ENCODE data around the gene SPTSSB.

DNA sequence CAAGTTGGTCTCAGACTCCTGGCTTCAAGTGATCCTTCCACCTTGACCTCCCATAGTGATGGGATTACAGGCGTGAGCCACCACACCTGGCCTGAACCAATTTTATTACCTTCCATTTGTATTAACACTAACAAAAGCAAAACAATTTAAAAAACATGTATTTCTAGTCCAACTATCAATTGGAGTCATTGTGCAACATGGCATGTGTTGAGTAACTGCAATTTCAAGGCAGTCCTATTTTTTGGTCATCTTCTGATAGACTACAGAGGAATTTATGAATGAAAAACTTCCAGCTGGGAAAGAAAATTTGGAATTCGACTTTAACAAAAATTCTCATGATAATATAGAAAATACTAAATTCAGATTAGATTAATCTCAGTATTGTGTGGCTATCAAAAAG, 16.8 kb downstream of the SPTSSB start:
- TF ChIP-seq, protein P1, sequence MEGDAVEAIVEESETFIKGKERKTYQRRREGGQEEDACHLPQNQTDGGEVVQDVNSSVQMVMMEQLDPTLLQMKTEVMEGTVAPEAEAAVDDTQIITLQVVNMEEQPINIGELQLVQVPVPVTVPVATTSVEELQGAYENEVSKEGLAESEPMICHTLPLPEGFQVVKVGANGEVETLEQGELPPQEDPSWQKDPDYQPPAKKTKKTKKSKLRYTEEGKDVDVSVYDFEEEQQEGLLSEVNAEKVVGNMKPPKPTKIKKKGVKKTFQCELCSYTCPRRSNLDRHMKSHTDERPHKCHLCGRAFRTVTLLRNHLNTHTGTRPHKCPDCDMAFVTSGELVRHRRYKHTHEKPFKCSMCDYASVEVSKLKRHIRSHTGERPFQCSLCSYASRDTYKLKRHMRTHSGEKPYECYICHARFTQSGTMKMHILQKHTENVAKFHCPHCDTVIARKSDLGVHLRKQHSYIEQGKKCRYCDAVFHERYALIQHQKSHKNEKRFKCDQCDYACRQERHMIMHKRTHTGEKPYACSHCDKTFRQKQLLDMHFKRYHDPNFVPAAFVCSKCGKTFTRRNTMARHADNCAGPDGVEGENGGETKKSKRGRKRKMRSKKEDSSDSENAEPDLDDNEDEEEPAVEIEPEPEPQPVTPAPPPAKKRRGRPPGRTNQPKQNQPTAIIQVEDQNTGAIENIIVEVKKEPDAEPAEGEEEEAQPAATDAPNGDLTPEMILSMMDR (conservative IDR thresholded peaks at IDR 0.05; ENCODE audit: low read length): no peak
- TF ChIP-seq EZH2phosphoT487 (IDR thresholded peaks at IDR 0.05; ENCODE audit: borderline replicate concordance, low read depth, low read length): no peak
